HCT116 (cell line): ENCODE results near the gene WIPF3.

ENCODE experiments used
- CTCF ChIP-seq, 3 experiments: fragments of 200-600 bp in 1 of 3; sonication (generic) in 1 of 3; IDR thresholded peaks in 2 of 3; conservative IDR thresholded peaks in 1 of 3; 2 replicates each; pipeline ENCODE4 v1.5.1; 2012 to 2017; ENCODE audit warnings: low read depth in 2 of 3, low read length in 2 of 3, antibody characterized with exemption in 1 of 3, borderline replicate concordance in 1 of 3, control low read depth in 1 of 3, mild to moderate bottlenecking in 1 of 3, mixed read lengths in 1 of 3, mixed run types in 1 of 3, moderate library complexity in 1 of 3; ENCODE audit not compliant: insufficient read depth in 1 of 3
- EZH2 ChIP-seq: fragments of 200-600 bp; sonication (generic); IDR thresholded peaks from 2 replicates; pipeline ENCODE4 v1.6.1; 2017; ENCODE audit warnings: antibody characterized with exemption, mixed run types
- MAX ChIP-seq: IDR thresholded peaks from 2 replicates; pipeline ENCODE4 v1.6.1; 2012

- TF ChIP-seq CTCF (IDR thresholded peaks at IDR 0.05 in 2 of 3, conservative IDR thresholded peaks at IDR 0.05 in 1 of 3; ENCODE audit: borderline replicate concordance in 1 of 3, insufficient read depth in 1 of 3, low read depth in 2 of 3, low read length in 2 of 3) (no peak), EZH2 (no peak), MAX (no peak)
These were observed 58.3 kb downstream of the WIPF3 start for GRCh38 chr7:29864656-29865055.
